Small intestine (tissue), 7 donors: Measurements from ENCODE around the gene GALNT14. TPM values are rescaled to one million over a fixed set of nuclear protein-coding genes. Genes with fewer than 3 reads are reported as not detected.

Source experiments
- DNase-seq, 2 donors: peaks; one replicate each; pipeline versions ENCODE4 v3.0.0 to v3.0.0-alpha.2; 2013
- FAIRE-seq: peaks from 2 replicates; lab custom pipeline; 2012; peaks lifted over from hg19 to GRCh38; lab: Jason Lieb, UNC
- H3K27ac ChIP-seq, 3 donors: one replicate each; pipeline ENCODE4 v1.5.1; 2013; ENCODE audit warnings: low read length in 2 of 3, mild to moderate bottlenecking in 2 of 3, control low read depth in 1 of 3, inconsistent platforms in 1 of 3, low read depth in 1 of 3, moderate library complexity in 1 of 3
- H3K27me3 ChIP-seq, 3 donors: one replicate each; pipeline ENCODE4 v1.6.1; 2013; ENCODE audit warnings: low read length in 3 of 3, inconsistent platforms in 1 of 3; ENCODE audit not compliant: control insufficient read depth in 3 of 3, insufficient read depth in 3 of 3
- H3K36me3 ChIP-seq, 3 donors: one replicate each; pipeline ENCODE4 v1.6.1; 2013; ENCODE audit warnings: low read length in 3 of 3, inconsistent platforms in 1 of 3, low read depth in 1 of 3, mild to moderate bottlenecking in 1 of 3, moderate library complexity in 1 of 3; ENCODE audit not compliant: control insufficient read depth in 3 of 3, insufficient read depth in 2 of 3
- H3K4me1 ChIP-seq, 3 donors: one replicate each; pipeline ENCODE4 v1.6.1; 2013; ENCODE audit warnings: low read length in 2 of 3, inconsistent platforms in 1 of 3, low read depth in 1 of 3, mild to moderate bottlenecking in 1 of 3, moderate library complexity in 1 of 3; ENCODE audit not compliant: control insufficient read depth in 3 of 3, insufficient read depth in 2 of 3
- H3K4me3 ChIP-seq, 3 donors: one replicate each; pipeline ENCODE4 v1.5.1; 2013; ENCODE audit warnings: low read length in 3 of 3, control low read depth in 1 of 3, inconsistent platforms in 1 of 3, low read depth in 1 of 3, mild to moderate bottlenecking in 1 of 3, moderate library complexity in 1 of 3
- H3K9me3 ChIP-seq, 2 donors: one replicate each; pipeline ENCODE4 v1.6.1; 2013; ENCODE audit warnings: low read depth in 1 of 2, low read length in 1 of 2; ENCODE audit not compliant: control insufficient read depth in 2 of 2, insufficient read depth in 1 of 2
- WGBS, 3 donors: extraction: QIAGEN DNeasy Blood & Tissue Kit; methylation state at CpG; one replicate each; pipeline ENCODE4 v1.1.7; 2013; 5-methylcytosine and 5-hydroxymethylcytosine counted together
- polyA plus RNA-seq, 4 donors: library from polyadenylated mRNA; stranded (reverse) in 3 of 4; unstranded in 1 of 4; fragments of 200-250 nt in 3 of 4; fragments of 120-200 nt in 1 of 4; gene quantifications; one replicate each; pipeline versions ENCODE4 v1.2.1 to v1.2.3, GENCODE V29; 2013
- donor health status: healthy with polysubstance abuse.
- donor health status: control.
- donor health status: control.
- donor health status: Bipolar disorder and iron deficiency.
- donor health status: healthy.

The GALNT14 gene
- polyA plus RNA-seq, 4 donors: 0.24 to 8.2 (median 2.2) TPM; not detected in 1

- Histone ChIP-seq H3K4me1 (no peaks in the 10 kb centered on the region), H3K9me3 (no peaks in the 10 kb centered on the region), H3K36me3 (no peaks in the 10 kb centered on the region), H3K4me3 (no peak overlapping the region), H3K27me3 (peaks cover 0 to 4% (median 0%) of the 10 kb centered on the region in 3 donors), H3K27ac (no peak overlapping the region)
- FAIRE-seq (no peak), DNase-seq (no peak)
- 90 to 96% (median 94%) methylated on average over 10 of the region's 10 CpGs for WGBS, 3 donors
Measured at GRCh38 chr2:30960213-30960612, 178.0 kb downstream of the GALNT14 start.

GRCh38 chr2:30959653-30960052 lies 178.6 kb downstream of the GALNT14 start:
- no peaks in the 10 kb centered on the region for H3K4me1 ChIP-seq
- WGBS, 3 donors: 79 to 89% (median 83%) methylated on average over 3 of the region's 3 CpGs
- no peaks in the 10 kb centered on the region for H3K36me3 ChIP-seq
- FAIRE-seq (no peak), DNase-seq (no peak)
- H3K27ac ChIP-seq: no peak overlapping the region
- no peak overlapping the region for H3K4me3 ChIP-seq
- H3K9me3 ChIP-seq: no peaks in the 10 kb centered on the region
- peaks cover 0 to 4% (median 0%) of the 10 kb centered on the region in 3 donors for H3K27me3 ChIP-seq

GRCh38 chr2:30958918-30959265 lies 179.3 kb downstream of the GALNT14 start:
- Histone ChIP-seq H3K4me3 (no peak overlapping the region), H3K4me1 (no peaks in the 10 kb centered on the region), H3K9me3 (no peaks in the 10 kb centered on the region), H3K27me3 (peaks cover 0 to 4% (median 0%) of the 10 kb centered on the region in 3 donors), H3K27ac (no peak overlapping the region), H3K36me3 (no peaks in the 10 kb centered on the region)
- FAIRE-seq (no peak), DNase-seq (no peak)
- WGBS, 3 donors: 55 to 83% (median 69%) methylated on average over 4 of the region's 4 CpGs

- no peak for DNase-seq
- FAIRE-seq: no peak
- no peaks in the 10 kb centered on the region for H3K36me3 ChIP-seq
- WGBS, 3 donors: 78 to 82% (median 78%) methylated on average over 15 of the region's 15 CpGs
- H3K27ac ChIP-seq: no peak overlapping the region
- peaks cover 0 to 4% (median 0%) of the 10 kb centered on the region in 3 donors for H3K27me3 ChIP-seq
- no peaks in the 10 kb centered on the region for H3K9me3 ChIP-seq
- H3K4me3 ChIP-seq: no peak overlapping the region
- no peaks in the 10 kb centered on the region for H3K4me1 ChIP-seq
Measured at GRCh38 chr2:30958193-30958917, 179.9 kb downstream of the GALNT14 start.

- H3K4me3 ChIP-seq: no peak overlapping the region
- no peak for FAIRE-seq
- no peaks in the 10 kb centered on the region for H3K36me3 ChIP-seq
- H3K4me1 ChIP-seq: no peaks in the 10 kb centered on the region
- H3K27ac ChIP-seq: no peak overlapping the region
- H3K9me3 ChIP-seq: no peaks in the 10 kb centered on the region
- 84 to 94% (median 93%) methylated on average over 5 of the region's 5 CpGs for WGBS, 3 donors
- H3K27me3 ChIP-seq: peaks cover 0 to 4% (median 0%) of the 10 kb centered on the region in 3 donors
- no peak for DNase-seq
Measured at GRCh38 chr2:30957591-30957990, 180.6 kb downstream of the GALNT14 start.

- Histone ChIP-seq H3K27ac (no peak overlapping the region), H3K9me3 (no peaks in the 10 kb centered on the region), H3K27me3 (peaks cover 0 to 4% (median 0%) of the 10 kb centered on the region in 3 donors), H3K36me3 (no peaks in the 10 kb centered on the region), H3K4me1 (no peaks in the 10 kb centered on the region), H3K4me3 (no peak overlapping the region)
- FAIRE-seq (no peak), DNase-seq (peak; percentile 25 to 31)
Measured at GRCh38 chr2:30956995-30957394, 181.2 kb downstream of the GALNT14 start.

GRCh38 chr2:30955516-30956132 lies 182.6 kb downstream of the GALNT14 start:
- Histone ChIP-seq H3K27ac (no peak overlapping the region), H3K4me3 (no peak overlapping the region), H3K27me3 (peaks cover 0 to 4% (median 0%) of the 10 kb centered on the region in 3 donors), H3K9me3 (no peaks in the 10 kb centered on the region), H3K36me3 (no peaks in the 10 kb centered on the region), H3K4me1 (no peaks in the 10 kb centered on the region)
- FAIRE-seq: no peak
- no peak for DNase-seq
- WGBS, 3 donors: 88 to 95% (median 95%) methylated on average over 17 of the region's 17 CpGs

GRCh38 chr2:30950339-30950738 lies 187.9 kb downstream of the GALNT14 start:
- Histone ChIP-seq H3K27ac (no peak overlapping the region), H3K4me1 (no peaks in the 10 kb centered on the region), H3K36me3 (no peaks in the 10 kb centered on the region), H3K9me3 (no peaks in the 10 kb centered on the region), H3K4me3 (no peak overlapping the region), H3K27me3 (no peaks in the 10 kb centered on the region)
- FAIRE-seq (no peak), DNase-seq (no peak)
- 72 to 80% (median 78%) methylated on average over 2 of the region's 2 CpGs for whole genome bisulfite sequencing, 3 donors
